GM12874 (cell line): Measurements from ENCODE around the gene MAF.

ENCODE experiments used
- CTCF ChIP-seq: IDR thresholded peaks from 2 replicates; pipeline ENCODE4 v1.5.1; 2011; ENCODE audit warnings: low read depth, mild to moderate bottlenecking, control low read depth, low read length, moderate library complexity; ENCODE audit not compliant: insufficient read depth

Gene MAF

GRCh38 chr16:79571903-79572535 lies 28.5 kb downstream of the MAF start:
- no peak for TF ChIP-seq CTCF

- TF ChIP-seq CTCF, result no peak
Measured at GRCh38 chr16:79571065-79571902, 29.3 kb downstream of the MAF start.

GRCh38 chr16:79564671-79565107 lies 35.8 kb downstream of the MAF start:
- no peak for TF ChIP-seq CTCF

- no peak for TF ChIP-seq CTCF
Measured at GRCh38 chr16:79563921-79564320, 36.6 kb downstream of the MAF start.

GRCh38 chr16:79562166-79562823 lies 38.2 kb downstream of the MAF start:
- no peak for TF ChIP-seq CTCF

GRCh38 chr16:79561729-79562128 lies 38.8 kb downstream of the MAF start:
- no peak for TF ChIP-seq CTCF

GRCh38 chr16:79560923-79561322 lies 39.6 kb downstream of the MAF start:
- TF ChIP-seq CTCF, result no peak
